GM20431 (cell line): ENCODE measurements around the gene KCNQ2.

Source experiments
- in situ Hi-C: fragments of 300-500 bp; cut with MseI, MboI; formaldehyde crosslinking; loops from one replicate; pipeline ENCODE4 v1.15.0; 2020; ENCODE audit warnings: low sequenced_read_pairs; ENCODE audit not compliant: unreplicated experiment

KCNQ2 gene

DNA sequence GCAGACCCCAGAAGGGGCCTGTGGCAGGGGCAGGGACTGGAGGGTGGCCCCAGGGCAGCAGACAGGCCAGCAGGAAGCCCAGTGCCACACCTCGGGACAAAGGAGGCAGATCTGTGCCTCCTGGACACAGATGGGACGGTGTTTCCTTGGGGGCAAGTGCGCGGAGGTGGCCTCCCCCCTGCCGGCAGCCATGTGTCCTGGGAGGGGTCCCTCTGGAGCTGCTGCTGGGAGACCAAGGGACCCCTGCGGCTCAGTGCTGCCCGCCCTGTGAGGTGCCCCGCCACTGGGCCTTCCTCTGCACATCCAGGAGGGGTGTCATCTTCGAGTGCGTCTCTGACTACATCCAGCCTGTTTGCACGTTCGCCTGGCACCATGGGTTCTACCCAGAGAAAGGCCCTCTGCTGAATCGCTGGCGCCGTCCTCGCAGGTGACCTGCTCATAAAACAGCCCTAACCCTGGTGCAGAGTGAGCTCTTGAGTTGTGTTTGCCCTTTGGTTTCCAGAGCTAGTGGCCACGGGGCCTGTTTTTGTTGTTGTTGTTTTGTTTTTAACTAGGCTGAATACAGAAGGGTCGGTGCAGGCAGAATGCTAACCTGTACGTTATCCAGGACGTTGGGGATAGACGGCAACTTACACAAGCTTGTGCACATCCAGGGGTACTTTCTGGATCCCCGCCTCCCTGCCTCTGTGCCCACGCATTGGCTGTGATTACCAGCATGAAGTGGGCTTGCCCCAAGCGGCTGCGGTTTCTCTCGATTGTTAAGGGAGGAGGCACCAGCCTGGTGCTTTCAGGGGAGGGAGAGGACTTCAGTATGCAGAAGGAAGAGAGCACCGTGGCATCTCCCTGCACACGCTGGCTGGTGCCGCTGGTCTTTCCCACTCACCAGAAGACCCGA, 1.3 kb upstream of the KCNQ2 start:
- in situ Hi-C loops = no loop called here

DNA sequence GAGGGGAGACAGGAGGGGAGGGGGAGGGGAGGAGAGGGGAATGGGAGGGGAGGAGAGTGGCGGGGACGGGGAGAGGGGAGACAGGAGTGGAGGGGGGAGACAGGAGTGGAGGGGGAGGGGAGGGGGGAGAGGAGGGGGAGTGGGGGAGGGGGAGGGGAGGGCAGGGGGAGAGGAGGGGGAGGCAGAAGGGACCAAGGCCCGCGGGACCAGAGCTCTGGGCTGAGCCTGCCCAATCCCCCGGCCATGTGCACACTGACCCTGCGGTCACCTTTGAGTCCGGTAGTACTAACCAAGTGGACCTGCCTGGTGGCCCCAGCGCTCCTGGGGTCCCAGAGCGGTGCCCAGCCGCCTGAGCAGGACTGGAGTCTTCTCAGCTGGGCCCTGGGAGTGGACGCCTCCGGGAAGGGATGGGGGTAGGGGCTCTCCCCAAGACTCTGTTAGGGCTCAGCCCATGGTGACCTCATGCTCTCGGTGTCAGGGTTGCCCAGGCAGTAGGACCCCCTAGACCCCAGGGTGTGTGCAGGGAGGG, 471 bp upstream of the KCNQ2 start:
- in situ Hi-C loops = no loop called here

DNA sequence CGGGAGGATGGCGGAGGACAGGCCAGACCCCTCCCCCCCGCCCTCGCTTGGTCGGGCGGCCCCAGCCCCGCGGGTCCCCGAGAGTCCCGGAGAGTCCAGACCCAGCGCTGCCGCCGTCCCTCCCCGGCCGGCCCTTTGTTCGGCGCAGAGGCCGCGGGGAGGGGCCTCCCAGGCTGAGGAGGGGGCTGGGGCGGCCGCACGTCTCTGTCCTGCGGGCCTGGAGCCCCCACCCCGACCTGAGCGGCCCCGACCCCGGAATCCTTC, 806 bp downstream of the KCNQ2 start:
- in situ Hi-C loops = no loop called here

DNA sequence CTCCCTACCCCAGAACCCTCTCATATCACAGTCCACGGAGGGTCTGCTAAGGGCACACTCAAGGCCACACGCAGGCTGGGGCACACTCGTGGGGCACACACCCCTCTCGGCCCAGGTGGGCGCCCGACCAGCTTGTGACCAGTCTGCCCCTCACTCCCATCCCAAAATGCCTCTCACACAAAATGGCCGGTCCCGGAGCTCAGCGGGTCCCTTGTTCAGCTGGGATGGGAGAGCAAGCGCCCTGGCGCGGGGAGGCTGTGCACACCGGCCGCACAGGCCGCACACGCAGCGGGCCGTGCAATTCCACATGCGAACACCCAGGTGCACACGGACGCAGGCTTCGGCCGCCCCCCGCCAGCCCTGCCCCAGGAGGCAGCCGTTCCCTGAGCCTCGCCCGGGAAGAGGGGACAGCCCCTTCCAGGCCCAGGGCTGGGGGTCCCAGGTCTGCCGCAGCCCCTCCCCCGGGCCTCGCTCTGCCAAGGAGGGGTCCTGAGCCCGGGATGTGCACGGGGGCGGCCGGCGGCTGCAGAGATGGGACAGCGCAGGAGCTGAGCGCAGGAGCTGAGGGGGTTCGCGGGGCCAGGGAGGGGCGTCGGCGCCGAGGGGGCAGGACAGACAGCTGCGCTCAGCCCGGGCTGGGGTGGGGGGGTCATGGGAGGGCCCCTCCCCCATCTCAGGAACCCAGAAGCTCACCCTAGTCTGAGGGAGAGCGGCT, 1.3 kb downstream of the KCNQ2 start:
- in situ Hi-C loops = no loop called here

DNA sequence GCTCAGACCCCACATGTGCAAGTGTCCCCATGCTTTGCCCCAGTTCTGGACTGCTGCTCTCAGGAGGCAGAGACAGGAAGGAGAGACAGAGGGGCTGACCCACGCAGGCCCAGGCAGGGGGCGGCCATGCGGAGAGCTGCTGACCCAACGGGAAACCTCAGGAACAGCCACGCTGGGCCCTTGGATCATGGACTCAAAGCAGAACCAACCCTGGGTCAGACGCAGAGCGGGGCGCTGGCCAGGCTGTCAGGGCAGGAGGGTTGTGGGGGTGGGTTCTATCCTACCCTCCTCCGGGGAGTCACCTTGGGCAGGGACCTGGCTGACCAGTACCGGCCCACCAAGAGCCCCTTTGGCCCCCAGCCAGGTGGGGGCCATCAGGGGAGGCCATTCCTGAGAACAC, 2.0 kb downstream of the KCNQ2 start:
- in situ Hi-C loops = no loop called here

DNA sequence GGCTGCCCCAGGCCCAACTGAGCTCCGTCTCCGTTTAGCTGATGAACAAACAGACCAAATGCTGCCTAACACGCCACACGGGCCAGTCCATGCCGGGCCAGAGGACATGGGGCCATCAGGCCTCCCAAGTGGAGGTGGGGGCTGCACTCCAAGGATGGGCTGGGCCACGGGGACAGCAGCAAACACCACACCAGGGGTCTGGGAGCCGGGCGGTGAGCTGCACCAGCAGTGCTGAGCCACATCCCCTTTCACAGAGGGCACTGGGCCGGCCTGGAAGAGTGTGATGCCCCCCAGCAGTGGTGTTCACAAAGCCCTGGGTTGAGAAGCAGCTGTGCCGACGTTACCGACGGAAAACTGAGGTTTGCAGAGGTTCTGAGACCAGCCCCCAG, 2.7 kb downstream of the KCNQ2 start:
- in situ Hi-C loops = no loop called here

DNA sequence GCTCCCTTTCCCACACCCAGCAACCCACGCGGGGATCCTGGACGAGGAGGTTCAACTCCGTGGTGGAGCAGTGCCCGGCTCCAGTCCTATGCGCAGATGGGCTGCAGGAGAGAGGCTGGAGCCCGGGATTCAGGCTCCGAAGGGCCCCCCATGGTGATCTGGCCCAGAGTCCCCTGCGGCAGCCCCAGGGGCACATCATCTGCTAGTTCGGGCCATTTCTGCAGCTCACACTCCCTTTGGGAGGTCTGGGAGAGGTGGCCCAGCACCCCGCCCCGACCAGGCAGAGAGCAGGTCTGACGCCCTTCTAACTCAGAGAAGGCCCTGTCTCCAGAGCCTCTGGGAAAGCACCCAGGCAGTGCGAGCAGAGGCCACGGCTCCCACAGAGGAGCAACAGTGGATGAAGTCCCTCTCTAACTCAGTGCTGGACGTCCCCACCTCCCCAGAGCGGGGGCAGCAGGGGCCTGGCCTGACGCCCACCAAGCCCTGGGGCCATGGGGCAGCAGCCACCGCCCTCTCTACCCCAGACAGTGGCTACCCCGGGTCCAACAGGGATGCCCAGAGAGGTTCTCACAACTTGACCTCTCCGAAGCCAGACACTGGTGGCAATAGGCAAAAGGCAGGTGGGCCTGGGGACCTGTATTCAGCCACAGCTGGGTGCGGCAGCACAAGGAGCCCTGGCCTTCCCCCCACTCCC, 3.3 kb downstream of the KCNQ2 start:
- in situ Hi-C loops = no loop called here

DNA sequence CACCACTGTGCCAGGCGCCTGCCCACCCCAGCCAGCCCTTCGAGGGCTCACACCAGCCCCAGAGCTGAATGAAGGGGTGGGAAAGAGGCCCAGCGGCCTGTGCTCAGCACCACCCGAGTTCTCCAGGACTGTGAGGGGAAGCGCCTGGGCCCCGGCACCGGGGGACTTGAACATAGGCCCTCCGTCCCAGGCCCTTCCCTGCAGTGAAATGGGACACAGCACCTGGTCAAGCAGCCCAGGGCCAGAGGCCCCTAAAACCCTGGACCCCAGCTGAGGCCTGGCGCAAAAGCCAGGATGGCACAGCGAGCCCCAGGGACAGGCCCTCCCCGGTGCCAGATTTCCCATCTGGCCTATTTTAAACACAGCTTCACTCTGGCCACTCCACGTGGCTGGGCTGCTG, 4.0 kb downstream of the KCNQ2 start:
- in situ Hi-C loops = no loop called here

DNA sequence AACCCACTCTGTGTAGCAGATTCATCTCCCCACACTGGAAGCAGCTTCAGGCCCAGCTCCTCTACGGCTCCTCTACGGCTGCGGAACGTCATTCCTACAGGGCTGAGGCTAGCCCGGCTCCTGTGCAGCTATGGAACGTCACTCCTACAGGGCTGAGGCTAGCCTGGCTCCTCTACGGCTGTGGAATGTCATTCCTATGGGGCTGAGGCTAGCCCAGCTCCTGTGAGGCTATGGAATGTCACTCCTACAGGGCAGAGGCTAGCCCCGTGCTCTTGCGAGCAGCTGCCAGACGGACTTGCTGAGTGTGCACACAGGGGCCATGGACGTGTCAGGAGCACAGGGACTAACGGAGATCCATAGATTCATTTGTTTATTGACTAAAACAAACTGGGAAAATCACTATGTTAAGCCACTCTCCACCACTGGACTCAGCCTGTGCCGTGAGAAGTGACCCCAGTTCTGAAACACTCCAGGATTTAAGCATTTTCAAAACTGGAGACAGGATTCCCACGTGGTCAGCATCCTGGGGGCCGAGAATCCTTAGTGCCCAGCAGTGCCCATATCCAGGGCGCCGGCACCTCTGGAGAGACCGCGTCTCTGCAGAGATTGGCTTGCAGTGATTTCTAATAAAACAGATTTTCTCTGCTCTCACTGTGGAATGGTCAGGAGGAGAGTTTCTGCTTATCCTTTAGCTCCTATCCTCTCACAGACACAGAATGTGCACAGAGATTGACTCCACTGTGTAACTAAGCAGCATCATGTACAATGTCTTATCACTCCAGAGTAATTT, 5.0 kb downstream of the KCNQ2 start:
- in situ Hi-C loops = no loop called here

DNA sequence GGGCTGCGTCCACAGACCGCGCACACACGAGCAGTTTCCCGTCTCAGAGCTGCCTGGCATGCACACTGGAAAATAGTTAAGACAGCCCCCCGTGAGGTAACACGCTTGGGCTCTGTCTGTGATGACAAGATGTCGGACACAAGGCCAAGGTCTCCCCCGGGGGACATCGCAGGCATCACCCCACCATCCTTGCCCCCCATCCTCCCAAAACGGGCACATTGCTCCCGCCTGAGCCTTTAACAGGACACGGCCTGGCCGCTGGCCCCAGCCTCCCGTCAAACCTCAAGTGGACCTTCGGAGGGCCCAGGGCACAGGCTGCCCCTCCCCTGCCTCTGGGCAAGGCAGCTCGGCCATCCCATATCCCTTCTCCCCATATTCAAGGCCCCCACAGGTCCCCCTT, 5.6 kb downstream of the KCNQ2 start:
- in situ Hi-C loops = no loop called here

DNA sequence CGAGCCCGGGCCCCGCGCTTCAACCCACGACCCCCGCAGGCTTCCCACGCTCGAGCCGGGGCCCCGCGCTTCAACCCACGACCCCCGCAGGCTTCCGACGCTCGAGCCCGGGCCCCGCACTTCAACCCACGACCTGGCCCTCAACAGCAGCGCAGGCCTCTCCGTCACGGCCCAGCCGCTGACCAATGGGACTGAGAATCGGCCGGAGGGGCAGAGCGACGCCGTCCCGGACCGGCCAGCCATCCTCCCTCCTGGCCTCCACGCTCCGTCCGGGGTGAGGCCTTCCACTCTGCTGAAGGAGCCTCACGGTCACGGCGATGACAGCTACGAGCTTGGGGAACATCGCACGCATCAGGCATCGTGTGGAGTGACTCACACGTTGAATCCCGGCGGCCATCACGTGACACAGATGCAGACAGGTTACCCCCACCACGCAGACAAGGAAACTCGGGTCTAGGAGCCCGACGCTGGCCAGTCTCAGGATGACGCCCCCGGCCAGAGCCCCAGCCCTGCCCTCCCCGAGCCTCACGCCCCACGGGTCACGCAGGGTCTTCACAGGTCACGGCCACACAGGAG, 6.1 kb downstream of the KCNQ2 start:
- in situ Hi-C loops = no loop called here

DNA sequence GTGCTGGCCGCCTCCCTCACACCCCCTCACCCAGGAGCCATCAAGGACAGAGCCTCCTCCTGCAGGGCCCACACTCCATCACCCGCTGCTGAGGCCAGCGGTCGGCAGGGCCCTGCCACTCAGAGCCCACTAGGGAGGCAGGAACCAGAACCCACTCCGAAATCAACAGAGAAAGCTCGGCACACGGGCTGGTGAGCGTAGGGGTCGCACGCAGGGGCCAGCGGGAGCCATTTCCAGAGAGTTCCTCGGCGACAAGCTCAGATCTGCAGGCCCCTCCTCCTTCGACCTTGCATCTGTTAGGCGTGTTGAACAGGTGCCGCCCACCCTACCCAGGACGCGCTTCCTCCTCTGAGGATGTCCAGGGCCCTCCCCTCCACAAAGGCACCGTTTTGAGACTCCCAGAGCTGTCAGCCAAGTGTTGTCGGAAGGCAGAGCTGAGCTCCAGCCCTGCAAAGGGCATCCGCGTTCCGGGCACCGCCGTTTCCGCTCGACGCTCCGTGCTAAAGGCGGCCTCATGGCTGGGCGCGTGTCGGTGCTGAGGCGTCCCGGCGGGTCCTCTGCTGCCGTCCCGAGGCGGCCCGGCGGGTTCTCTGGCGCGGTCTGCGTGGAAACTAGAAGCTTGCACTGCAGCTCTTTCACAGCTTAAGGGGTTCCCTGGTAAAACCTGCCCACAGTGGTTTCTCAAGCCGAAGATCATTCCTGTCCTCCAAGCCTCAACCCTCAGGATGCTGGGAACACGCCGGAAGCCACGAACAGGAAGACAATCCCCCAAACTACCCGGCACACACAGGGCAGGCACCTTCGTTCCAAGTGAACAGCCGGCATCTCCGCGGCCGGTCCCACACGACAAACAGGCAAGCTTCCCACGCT, 6.8 kb downstream of the KCNQ2 start:
- in situ Hi-C loops = no loop called here

DNA sequence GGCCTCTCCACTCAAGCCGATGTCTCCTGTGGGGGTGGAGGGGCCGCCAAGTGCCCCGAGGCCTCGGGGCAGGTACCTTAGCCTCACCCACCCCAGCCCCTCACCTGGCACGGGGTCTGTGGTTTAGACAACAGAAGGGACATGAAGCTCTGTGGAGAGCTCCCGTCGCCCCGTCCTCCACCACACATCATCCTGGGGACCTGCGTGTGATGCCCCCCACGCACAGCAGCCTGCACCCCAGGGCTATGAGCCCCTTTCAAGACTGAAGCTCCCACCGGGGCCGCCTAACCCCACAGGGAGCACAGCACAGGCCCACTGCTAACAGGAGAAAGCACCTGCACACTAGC, 8.2 kb downstream of the KCNQ2 start:
- in situ Hi-C loops = no loop called here

DNA sequence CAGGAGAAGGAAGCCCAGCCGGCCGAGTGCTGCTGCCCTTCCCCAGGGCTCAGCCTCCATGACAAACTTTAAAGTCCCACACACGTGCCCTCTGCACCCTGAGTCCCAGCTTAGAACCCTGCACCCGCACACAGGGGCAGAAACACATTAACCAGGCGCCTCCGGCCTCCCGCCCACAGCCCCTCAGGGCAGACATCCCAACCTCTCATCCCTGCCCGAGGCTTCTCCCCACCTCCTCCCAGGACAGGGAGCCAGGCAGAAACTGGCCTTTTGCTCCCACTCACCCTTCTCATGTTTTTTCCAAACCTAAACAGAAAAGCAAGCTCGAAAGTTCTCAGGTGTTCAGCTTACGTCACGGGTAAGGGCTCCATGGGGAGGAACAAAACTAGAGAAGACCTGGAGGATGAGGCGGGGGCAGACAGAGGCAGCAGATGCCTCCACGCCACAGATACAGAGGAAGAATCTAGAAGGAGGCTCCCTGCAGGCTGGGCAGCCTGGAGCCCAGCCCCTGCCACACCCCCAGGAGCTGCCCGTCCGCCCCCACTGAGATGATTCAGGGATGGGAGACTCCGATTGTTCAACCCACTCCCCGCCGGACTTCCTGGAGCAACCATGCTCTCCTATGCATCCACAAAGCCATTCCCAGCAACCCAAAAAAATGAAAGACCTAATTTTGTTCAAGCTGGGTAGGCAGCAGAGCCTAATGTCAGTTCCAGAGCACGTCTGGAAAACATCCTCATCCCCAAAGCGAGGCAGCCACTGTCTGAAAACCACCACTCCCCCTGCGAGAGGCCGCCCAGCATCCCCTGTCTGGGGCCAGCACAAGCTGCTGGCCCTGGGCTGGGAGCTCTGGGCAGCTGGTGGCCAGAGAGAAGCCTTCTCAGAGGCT, 8.8 kb downstream of the KCNQ2 start:
- in situ Hi-C loops = no loop called here

DNA sequence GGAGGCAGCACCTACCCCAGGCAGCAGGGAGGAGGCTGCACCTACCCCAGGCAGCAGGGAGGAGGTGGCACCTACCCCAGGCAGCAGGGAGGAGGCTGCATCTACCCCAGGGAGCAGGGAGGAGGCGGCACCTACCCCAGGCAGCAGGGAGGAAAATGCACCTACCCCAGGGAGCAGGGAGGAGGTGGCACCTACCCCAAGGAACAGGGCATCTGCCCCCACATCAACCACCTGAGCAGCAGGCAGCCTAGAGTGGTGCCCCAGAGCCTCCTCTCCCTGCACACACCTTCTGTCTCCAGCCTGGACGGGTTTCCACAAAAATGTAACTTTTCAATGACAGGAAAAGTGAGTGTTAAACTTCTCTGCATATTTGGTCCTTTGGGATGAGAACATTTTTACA, 10.2 kb downstream of the KCNQ2 start:
- in situ Hi-C loops = no loop called here

DNA sequence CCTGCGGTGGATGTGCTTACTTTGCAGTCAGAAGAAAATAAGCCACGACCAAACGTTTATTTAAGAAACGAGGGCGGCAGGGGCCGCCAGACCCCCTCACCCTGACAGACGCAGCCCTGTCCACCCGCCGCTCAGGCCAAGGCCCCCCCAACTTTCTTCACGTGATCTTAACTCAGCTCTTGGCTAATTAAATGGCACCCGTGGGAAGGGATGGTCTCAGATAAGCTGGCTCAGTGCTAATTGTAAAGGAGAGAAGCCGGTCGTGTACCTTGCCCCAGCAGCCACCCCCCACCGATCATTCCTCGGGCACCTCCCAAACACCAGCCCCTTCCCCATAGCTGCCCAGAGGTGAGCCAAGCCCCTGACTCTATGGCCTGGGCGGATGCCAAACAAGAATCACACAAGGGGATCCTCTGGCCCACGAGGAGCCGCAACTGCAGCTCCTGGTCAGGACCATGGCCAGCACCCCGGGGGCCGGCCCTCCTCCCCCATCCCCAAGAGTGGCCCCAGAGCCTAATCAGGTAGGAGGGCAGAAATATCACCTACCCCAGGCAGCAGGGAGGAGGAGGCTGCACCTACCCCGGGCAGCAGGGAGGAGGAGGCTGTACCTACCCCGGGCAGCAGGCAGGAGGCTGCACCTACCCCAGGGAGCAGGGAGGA, 11.2 kb downstream of the KCNQ2 start:
- in situ Hi-C loops = no loop called here

DNA sequence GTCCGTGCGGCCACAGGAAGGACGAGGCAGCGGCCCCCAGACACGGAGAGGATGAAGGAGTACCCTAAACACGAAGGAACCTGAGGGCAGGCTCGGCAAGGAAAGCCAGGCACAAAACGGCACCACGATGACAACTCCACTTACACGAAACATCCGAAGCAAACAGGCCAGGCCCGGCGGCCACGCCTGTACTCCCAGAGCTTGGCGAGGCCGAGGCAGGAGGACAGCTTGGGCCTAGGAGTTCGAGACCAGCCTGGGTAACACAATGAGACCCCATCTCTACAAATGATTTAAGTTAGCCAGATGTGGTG, 13.4 kb downstream of the KCNQ2 start:
- in situ Hi-C loops = no loop called here
